NCI-H2029 treated with DMSO at 0.1 percent for 48 hours (cell line): ENCODE results near the gene TIMP4.

Experiments
- DNase-seq: peaks from one replicate; lab custom pipeline; 2025; lab: John Stamatoyannopoulos, UW

Gene TIMP4

DNA sequence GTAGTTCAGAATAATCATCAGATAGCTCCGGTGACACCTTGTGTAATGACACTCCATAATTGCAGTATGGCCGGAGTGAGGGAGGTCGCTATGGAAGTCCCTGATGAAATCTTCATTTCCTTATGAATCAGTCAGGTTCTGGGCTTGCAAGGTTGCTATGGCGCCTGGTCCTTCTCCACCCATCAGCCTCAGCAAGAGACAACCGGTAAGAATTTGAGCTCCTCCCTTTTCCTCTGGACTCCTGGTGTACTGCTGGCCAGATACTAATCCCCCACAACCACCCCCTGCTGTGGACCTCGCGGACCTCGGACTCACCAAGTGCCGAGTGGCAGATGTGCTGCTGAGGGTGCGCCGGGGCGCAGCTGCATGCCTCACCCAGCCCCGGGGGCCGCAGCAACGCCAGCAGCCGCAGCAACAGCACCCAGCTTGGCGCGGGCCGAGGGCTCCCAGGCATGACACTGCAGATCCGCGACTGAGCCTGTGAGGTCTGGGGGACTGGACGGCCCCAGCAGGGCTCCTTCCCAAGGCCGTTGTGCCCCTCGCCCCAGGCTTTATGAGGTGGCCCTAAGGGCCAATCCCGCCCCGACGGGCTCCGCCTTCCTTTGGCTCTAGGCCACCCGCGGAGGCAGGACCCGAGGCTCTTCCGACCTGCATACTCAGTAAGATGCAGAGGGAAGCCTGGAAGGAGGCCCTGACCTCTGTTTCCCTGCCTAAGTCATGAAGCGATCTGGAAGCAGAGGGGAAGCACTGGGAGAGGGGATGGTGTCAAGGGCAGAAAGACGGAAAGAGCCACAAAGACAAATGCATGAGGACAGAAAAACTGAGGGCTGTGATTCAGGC, at the start of gene TIMP4:
TSS of gene TIMP4 (minus strand) at position 526 of the 840 bp plus-strand sequence. CDS start at position 454, 72 bp downstream.
- DNase-seq, result no peak

GRCh38 chr3:12205171-12205570, 46.5 kb upstream of the TIMP4 start:
- no peak for DNase-seq

GRCh38 chr3:12201813-12202212, 43.1 kb upstream of the TIMP4 start:
- DNase-seq, result no peak

DNA sequence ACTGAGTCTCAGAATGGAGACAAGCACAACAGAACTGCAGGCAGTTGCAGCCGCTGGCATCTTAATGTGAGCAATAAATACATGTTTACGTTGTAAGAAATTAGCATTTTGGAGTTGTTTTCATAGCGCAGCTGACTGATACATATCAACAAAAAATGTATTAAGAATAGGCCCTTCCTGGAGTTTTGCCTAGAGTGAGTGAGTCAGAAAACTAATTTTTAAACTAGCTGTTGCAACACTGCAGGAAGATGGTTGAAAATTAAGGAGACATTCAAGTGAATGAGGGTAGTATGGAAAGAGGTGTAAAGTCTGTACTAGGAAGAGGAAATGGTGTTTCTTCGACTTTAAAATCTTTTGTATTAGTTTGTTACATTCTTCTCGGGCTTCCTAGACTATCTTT, 39.6 kb upstream of the TIMP4 start:
- no peak for DNase-seq

DNA sequence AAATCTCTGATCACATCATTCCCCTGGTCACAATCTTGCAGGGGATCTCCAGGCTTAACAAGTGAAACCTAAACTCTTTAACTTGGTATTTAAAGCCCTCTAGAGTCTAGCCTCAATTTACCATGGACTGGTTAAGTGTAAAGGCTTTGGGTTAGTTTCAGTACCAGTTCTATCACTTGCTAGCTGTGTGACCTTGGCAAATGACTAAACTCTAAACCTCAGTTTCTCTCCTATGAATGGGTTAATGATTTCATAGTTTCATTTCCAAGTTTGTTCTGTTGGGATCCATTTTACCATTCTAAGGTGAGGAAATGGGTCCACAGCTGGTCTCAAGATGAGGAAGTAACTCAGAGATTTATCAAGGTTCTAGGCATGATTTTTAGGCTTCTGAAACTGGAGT, 38.8 kb upstream of the TIMP4 start:
- no peak for DNase-seq

DNA sequence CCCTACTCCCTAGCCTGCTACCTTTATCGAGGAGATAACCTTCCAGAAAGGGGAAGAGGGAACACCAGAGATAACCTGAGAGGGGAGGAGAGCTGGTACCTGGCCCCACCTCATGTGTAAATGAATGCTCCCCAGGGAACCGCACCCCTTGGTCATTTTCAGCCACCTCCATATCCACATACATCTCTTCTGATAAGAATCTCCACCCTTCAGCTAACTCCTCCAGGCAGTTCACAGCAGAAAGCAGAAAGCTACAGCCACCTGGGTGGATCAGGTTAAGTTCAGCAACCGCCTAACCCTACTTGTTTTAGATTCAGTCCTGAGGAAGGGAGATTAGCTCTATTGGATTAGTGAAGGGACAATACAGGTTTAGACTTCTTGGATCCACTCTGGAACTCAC, 38.0 kb upstream of the TIMP4 start:
- DNase-seq, result no peak

GRCh38 chr3:12195231-12195630, 36.5 kb upstream of the TIMP4 start:
- no peak for DNase-seq

GRCh38 chr3:12194669-12195161, 36.0 kb upstream of the TIMP4 start:
- no peak for DNase-seq

GRCh38 chr3:12194209-12194608, 35.5 kb upstream of the TIMP4 start:
- DNase-seq, result no peak

DNA sequence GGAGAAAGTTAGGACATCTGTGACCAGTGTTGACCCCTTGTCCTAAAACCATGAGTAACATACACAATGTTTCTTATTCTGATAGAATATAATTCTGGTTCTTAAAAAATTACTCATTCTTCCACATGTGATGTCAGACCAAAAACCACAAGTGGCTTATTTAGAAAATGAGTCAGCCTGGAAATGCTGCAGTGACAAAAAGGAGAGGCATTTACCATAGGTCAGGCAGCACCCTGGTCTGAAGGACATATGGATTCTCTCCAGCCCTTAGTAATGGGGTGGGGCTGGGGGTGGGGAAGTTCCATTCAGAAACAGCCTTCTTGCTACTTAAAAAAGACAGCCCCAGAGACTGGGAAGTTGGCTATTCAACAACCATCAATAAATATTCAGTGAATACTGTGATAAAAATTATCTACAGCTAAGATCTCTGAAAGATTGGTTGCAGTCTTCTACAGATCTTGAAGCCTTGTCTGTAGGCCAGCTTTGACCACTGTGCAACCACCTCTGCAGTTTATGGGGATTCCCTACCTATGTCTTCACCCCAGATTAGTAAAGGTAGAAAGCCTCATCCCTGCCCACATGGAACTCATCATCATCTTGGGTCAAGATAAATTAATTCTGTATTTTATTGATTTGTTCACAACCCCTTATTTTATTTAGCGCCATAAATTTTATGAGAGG, 34.9 kb upstream of the TIMP4 start:
- DNase-seq, result no peak

DNA sequence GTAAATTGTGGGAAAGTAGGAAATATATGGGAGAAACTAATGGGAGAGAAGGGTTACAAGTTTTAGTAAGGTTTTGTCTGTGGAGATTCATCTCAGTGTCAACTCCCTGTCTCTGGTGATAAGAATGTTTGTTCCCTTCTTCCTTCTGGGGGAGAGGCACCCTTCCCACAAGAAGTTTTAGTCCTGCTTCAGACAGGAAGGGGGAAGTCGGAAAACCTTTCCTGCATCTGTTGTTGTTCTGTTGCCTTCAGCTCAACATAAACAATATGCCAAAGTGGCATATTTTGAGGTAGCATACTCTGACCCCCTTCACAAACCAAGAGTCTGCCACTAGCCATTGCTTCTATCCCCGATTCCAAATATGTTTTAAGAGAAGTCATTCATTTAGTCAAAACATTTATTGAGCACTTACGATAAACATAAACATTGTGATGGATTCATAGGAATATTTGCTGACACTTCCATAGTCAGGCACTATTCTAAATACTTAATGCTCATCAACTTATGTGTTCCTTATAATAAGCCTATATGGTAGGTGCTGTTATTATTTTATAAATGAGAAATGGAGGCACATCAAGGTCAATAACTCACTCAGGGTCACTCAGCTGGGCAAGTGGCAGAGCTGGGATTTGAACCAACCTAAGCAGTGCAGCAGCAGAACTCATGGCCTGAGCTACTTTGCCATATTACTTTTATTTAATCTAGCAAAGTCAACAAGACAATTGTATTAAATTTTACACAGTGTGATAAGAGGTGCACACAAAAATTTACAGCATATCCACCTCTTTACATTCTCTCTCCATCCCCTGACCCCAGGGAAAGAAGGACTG, 34.2 kb upstream of the TIMP4 start:
- DNase-seq, result no peak

- no peak for DNase-seq
Observed at GRCh38 chr3:12192173-12192572, 33.5 kb upstream of the TIMP4 start.

DNA sequence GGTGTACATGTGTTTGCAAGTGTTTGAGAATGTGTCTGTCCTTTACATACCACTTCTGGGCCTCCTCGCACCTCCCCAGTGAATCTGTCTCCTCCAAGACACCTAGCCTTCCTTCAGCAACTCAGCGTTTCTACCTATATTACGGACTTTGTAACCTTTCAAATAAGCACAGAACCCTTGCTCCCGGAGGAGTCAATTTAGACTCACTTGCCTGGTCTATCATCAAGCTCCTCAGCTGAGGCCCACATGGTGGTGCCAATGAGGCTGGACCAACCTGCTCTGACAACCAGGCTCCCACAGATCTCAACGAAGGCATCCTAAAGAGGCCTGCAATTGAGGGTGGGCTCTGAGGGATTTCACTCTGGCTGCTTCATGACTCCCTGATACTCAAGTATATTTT, 32.8 kb upstream of the TIMP4 start:
- DNase-seq, result no peak

DNA sequence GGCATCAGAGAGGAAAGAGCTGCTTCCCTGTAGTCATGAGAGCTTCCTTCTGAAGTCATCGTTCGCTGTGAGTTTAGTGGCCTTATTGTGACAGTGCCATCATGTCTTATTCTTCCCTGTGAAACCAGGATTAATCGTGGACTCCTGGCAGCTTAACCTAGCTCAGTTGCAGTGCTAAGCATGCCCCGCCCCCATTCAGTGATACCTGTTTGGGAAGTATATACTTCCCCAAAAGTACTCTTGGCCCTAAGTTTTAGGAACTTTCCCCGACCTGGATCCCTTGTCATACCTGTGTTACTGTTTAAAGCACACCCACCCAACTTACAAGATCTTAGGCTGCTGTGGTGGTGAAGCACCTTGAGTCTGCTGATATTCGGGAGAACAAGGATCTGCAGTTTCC, 32.1 kb upstream of the TIMP4 start:
- no peak for DNase-seq

DNA sequence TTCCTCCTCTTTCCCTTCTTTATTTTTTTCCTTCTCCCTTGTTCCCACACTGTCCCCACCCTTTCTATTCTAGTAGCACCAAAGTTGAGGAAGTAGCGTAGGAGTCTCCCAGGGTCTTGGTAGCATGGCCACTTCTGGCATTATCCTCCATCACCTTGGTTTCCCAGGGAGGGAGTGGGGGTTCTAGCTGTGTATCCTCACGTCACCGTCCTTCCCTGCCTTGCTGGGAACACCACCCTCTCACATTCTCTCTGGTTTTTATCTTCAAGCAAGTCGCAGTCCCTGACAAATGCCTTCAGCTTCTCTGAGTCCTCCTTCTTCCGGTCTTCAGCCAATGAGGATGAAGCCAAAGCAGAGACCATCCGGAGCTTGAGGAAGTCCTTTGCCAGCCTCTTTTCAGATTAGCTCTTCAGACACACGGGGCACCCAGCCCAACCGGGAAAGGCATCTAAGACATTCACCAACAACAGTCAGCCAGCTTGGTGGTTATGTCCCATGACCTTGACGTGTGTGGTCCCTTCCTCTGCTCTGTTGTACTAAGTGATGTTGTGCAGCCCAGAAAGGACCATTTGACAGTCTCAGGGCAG, 31.6 kb upstream of the TIMP4 start:
- no peak for DNase-seq

DNA sequence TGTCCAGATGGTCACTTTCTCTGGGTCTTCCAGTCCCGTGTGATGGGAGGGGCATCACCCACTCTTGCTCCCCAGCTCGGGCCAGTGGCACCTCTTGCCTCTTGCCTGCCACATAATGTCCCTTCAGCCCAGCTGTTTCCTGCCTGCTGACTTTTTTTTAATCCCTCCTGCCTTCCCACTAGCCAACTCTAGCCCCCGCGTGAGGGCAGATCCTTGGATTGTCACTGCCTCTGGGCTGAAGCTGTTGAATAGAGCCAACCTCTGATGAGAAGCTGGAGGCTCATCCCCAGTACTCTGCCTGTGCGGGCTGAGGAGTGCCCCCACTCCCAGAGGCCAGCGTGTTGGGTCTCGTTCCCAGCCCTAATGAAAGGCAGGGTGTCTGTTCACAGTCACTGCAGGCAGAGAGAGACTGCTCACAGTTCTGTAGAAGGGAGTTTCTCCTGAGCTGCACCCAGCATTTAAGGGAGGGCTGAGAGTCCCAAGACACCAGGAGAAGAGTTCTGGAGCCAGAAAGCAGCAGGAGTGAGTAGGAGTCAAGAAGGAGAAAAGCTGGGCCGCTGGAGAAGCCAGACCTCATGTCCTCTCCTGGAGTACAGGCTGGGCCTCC, 30.1 kb upstream of the TIMP4 start:
- no peak for DNase-seq

DNA sequence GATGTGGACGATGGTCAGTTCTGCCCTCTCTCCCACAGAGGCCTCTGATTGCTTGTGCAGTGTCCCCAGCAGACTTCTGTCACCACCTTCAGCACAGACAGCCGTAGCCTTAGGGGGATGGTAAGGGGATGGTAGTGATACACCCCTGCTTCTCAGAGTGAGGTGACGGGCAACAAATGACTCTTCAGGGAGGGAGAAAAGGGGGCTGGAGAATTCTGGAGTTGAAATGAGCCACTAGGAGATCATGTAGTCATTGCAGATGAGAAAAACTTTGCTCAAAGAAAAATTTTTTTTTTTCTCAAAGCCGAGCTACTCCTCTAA, 29.6 kb upstream of the TIMP4 start:
- DNase-seq, result no peak

DNA sequence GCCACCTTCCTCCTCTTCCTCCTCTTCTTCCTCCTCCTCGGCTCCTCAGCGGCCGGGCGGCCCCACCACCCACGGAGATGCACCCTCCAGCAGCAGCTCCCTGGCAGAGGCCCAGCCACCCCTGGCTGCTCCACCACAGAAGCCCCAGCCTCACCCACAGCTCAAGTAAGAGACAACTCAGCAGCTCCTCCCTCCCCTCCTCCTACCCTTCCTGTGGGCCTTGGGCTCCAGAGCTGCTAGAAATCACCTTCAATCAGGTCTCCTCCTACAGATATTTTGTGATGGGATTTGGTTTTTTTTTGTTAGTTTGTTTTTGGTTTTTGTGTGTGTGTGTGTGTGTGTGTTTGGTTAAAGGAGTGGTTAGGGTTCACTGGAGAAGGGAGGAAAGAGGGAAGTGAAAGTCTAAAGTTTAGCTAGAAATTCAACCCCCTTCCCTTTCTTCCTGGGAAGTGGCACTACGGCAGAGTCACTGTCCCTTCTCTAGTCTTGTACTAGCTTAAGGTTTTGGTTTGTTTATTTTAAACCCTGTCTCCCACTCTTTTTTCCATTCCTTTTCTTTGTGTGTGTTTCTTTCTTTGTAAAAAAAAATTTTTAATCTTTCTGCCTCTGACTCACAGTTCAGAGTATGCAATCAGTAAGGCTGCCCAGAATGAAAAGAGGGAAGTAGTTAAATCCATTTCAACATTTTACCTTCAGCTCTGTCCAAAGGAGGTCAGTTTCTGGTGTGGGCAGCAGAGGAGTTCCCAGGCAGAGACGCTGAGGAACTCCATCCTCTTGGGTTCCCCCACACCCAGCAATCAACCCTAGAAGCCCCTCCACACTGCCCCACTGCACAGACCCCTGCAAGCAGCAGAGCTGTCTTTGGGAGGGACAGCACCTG, 29.0 kb upstream of the TIMP4 start:
- no peak for DNase-seq

DNA sequence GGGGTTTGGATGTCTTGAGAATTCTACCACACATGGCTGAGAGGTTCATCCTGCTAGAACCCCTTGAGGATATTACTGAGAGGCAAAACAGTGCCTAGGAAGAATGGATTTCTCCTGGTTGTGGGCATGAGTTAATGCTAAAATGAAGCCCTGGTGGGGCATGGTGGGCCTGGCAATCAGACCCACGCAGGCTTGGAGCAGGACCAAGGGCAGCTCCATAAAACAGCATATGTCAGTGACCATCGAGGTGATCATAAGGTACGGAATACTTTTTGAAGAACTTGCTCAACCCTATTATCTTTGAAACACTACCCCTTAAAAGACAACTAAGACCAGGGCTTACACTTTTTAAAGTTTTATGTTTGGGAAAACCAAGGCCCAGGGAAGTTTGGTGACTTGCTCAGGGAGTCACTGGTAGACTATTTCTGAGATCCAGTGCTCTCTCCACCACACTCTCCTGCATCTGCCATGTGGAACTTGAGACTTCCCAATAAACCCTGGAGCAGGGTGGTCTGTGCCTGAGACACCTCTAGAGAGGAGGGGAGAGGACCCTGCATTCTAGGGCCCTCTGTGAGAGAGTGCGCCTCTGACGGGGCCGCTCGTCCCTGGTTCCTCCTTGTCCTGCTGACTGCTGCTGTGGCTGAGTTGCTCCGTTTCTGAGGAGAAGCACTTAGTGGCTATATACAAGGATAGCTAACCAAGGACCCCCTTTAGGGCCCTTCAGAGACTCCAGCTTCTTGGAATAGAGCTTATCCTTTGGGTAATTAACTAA, 28.0 kb upstream of the TIMP4 start:
- DNase-seq, result no peak

- DNase-seq, result no peak
Observed at GRCh38 chr3:12186046-12186445, 27.3 kb upstream of the TIMP4 start.
